ENCODE measurements around the gene CDH23.

The CDH23 gene

DNA sequence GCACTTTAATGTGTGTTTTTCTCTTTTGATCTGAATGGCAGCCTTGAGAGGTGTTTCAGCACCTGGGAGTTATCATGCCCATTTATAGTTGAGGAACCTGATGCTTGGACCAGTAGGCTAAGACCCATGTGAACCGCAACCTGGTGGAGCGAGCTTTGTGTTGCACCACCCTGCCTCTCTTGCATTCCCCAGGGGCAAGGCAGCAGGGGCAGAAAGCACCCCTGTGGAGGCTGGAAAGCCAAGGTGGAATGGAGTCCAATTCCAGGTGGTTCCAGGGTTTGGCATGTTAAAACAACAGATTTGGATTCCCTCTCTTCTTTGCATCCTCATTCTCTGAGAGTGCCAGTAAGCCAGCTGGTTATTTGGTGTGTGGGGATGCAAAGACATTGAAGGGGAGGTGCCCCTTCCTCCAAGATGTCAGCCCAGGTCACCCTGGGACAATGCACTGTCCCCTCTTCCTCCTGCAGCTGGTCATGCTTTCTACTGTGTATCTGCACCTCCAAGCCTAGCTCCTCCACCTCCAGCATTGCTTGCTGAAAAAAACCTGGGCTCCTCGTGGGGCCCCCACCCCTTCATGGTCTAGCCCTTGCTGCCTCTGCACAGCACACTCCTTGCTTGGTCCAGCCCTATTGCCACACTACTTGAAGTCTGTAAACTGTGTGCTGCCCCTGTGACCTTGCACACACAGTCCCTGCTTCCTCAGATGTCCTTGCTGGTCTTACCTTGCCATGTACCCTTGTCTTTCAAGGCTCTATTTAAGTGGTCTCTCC lies 5.6 kb upstream of the CDH23 start:
- no peaks in the 10 kb centered on the region for H3K4me1 ChIP-seq
- H3K9me3 ChIP-seq, result no peaks in the 10 kb centered on the region
- H3K4me3 ChIP-seq, result no peak overlapping the region
- DNase-seq (ENCODE audit: low spot score in 2 of 2), result no peak
- peaks cover 14% of the 10 kb centered on the region for H3K27me3 ChIP-seq (ENCODE audit: low read depth)
- no peaks in the 10 kb centered on the region for H3K36me3 ChIP-seq (replicated peaks)
- in situ Hi-C loops (cut with MboI; ENCODE audit: low sequenced_read_pairs), result no loop called here

DNA sequence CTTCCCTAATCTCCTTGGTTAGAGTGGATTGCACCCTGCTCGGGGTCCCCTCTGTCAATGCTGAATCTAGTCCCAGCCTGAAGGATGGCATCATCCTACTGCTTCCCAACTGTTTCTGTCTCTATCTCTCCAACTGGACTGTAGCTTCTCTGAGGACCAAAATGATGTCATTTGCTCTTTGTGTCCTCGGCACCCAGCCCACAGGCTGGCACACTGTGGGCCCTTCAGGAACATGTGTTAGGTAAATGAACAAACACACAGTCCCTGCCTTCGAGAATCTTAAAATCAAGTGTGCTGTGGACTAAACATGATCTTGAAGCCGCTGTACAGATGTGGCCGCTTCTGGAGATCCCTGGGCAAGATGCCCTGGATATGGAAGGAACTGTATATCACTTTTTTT lies 5.0 kb upstream of the CDH23 start:
- H3K4me3 ChIP-seq, result no peak overlapping the region
- DNase-seq (ENCODE audit: low spot score in 2 of 2), result no peak
- H3K36me3 ChIP-seq (replicated peaks), result no peaks in the 10 kb centered on the region
- H3K4me1 ChIP-seq, result no peaks in the 10 kb centered on the region
- in situ Hi-C loops (cut with MboI; ENCODE audit: low sequenced_read_pairs), result no loop called here
- peaks cover 14% of the 10 kb centered on the region for H3K27me3 ChIP-seq (ENCODE audit: low read depth)
- H3K9me3 ChIP-seq, result no peaks in the 10 kb centered on the region

DNA sequence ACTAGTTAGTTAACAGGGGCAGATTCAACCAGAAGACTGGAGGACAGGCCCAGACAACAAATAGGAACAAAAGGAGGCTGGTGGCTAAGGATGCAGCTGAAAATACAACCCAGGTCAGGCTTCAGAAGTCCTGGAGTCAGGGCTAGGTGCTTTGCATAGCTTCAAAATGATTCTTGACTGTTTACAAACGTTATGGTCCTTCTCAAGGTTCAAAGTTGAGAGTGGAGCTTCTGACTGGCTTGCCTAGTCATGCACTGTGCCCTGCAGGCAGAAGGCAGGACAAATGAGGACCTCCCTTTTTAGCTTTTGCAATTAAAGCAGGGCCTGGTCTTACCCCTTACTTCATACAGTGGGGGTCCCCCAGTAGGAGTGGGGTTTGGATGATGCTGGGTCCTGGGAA lies 4.4 kb upstream of the CDH23 start:
- Histone ChIP-seq H3K36me3 (replicated peaks) (no peaks in the 10 kb centered on the region), H3K27me3 (ENCODE audit: low read depth) (peaks cover 16% of the 10 kb centered on the region), H3K4me1 (no peaks in the 10 kb centered on the region), H3K9me3 (no peaks in the 10 kb centered on the region), H3K4me3 (no peak overlapping the region)
- in situ Hi-C loops (cut with MboI; ENCODE audit: low sequenced_read_pairs), result no loop called here
- no peak for DNase-seq (ENCODE audit: low spot score in 2 of 2)

DNA sequence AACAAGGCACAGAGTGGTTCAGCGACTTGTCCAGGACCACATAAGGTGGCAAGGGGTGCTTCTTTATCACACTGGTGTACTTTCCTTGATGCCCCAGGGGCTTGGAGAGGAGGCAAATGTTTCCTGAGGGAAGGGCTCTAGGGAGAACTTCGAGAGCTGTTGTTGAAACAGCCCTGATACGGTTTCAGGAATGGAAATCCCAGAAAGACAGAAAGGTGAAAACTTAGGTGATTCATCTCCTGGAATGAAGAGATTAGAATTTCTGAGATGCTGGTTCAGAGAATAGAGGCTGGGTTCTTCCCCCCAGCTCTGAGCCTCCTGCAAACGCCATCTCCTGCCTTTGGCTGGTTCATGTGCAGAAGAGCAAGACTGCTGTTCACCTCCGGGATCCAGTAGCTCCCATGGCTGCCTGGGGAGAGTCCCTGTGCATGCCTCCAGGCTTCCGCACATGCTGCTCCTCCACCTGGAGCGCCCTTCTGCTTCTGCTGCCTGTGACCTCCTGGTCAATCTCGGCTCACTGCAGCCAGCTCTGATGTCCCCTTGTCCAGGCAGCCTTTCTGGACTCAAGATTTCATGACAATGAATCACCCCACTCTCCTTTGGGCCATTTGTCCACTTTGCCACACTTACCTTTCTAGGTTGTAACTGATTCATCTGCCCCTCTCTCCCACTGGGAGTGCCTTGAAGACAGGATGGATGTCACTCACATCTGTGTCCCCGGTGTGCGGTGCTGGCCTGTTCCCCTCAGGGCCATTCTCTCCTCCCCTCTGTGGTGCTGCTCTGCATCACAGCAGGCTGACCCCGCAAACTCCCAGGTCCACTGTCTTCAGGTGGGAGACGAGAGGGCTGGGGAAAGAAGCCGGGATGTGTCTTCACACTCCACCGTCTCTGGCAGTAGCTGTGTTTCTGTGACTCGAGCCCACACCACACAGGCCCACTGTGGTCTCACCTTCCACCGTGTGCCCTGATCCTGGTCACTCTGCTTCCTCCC lies 3.6 kb upstream of the CDH23 start:
- no peaks in the 10 kb centered on the region for H3K4me1 ChIP-seq
- no peaks in the 10 kb centered on the region for H3K36me3 ChIP-seq (replicated peaks)
- H3K9me3 ChIP-seq, result no peaks in the 10 kb centered on the region
- no peak for DNase-seq (ENCODE audit: low spot score in 2 of 2)
- in situ Hi-C loops (cut with MboI; ENCODE audit: low sequenced_read_pairs), result no loop called here
- peaks cover 24% of the 10 kb centered on the region for H3K27me3 ChIP-seq (ENCODE audit: low read depth)
- no peak overlapping the region for H3K4me3 ChIP-seq

DNA sequence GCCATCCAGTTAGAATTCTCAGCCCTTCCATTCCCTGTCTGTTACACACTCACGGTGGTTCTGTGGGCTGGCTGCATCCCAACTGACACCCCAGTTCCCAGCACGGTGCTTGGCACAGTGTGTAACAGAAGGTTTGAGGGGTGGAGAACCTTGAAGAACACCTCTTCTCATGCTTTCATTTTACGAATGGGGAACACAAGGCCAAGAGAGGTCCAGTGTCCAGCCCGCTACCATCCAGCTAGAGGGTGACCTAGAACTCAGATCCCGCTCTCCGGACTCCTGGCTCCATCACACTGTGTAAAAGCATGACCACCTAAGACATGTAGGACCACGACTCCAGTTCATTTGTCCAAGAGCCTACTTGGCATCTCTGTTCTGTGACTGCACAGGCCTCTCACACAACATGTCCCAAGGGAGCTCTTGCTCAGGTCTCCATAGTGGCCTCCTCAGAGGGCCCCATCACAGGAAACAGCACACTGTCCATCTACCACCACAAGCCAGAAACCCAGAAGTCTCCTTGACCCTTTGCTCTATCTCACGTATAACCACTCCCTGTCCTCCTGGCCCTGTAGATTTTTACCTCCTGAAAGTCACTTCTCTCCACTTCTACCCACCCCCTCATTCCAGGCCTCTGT lies 2.8 kb upstream of the CDH23 start:
- Histone ChIP-seq H3K36me3 (replicated peaks) (no peaks in the 10 kb centered on the region), H3K4me3 (no peak overlapping the region), H3K27me3 (ENCODE audit: low read depth) (peaks cover 26% of the 10 kb centered on the region), H3K9me3 (no peaks in the 10 kb centered on the region), H3K4me1 (no peaks in the 10 kb centered on the region)
- in situ Hi-C loops (cut with MboI; ENCODE audit: low sequenced_read_pairs), result no loop called here
- no peak for DNase-seq (ENCODE audit: low spot score in 2 of 2)

DNA sequence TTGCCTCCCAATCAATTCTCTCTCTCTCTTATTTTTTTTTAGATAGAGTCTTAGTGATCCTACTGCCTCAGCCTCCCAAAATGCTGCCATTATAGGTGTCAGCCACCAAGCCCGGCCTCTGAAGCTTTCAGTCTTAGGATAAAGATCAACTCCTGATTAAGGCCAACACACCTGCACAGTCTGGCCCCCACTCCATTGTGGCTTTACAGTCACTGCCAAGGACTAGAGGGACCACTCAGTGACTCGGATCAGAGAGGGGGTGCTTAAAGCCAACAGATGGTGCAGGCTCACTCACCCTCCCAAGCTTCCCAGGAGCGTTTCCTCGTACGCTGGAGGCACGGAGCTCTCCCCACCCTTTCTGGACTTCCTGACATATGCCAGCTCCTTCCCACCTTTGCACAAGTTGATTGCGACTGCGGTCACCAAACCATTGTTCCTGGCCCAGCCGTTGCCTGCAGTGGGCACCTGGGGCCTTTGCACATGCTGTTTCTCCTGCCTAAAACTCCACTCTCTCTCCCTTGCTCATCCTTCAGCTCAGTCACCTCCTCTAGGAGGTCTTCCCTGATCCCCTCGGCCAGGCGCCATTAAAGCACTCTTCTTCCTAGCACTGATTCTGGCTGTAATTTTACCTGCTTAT lies 1.7 kb upstream of the CDH23 start:
- H3K4me3 ChIP-seq, result no peak overlapping the region
- no peaks in the 10 kb centered on the region for H3K4me1 ChIP-seq
- H3K36me3 ChIP-seq (replicated peaks), result no peaks in the 10 kb centered on the region
- no peak for DNase-seq (ENCODE audit: low spot score in 2 of 2)
- H3K9me3 ChIP-seq, result no peaks in the 10 kb centered on the region
- in situ Hi-C loops (cut with MboI; ENCODE audit: low sequenced_read_pairs), result no loop called here
- H3K27me3 ChIP-seq (ENCODE audit: low read depth), result peaks cover 26% of the 10 kb centered on the region

DNA sequence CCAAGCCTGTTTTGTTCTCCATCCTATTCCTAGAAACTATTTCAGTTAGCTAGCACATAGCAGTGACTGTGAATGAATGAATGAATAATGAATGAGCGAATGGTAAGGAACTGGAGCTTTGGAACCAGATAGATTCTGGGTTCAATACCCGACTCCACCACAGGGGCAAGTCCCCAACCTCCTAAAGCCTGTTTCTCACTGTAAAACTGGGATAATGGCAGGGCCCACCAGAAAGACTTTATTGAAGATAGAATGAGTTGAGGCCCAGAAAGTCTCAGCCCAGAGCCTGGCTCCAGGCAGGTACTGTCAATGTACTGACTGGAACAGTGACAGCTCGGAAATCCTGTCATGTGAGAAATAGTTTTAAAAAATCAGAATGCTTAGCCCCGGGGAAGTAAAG lies 1.1 kb upstream of the CDH23 start:
- H3K27me3 ChIP-seq (ENCODE audit: low read depth), result peaks cover 26% of the 10 kb centered on the region
- no peak for DNase-seq (ENCODE audit: low spot score in 2 of 2)
- H3K9me3 ChIP-seq, result no peaks in the 10 kb centered on the region
- no peaks in the 10 kb centered on the region for H3K36me3 ChIP-seq (replicated peaks)
- in situ Hi-C loops (cut with MboI; ENCODE audit: low sequenced_read_pairs), result no loop called here
- H3K4me1 ChIP-seq, result no peaks in the 10 kb centered on the region
- H3K4me3 ChIP-seq, result no peak overlapping the region

DNA sequence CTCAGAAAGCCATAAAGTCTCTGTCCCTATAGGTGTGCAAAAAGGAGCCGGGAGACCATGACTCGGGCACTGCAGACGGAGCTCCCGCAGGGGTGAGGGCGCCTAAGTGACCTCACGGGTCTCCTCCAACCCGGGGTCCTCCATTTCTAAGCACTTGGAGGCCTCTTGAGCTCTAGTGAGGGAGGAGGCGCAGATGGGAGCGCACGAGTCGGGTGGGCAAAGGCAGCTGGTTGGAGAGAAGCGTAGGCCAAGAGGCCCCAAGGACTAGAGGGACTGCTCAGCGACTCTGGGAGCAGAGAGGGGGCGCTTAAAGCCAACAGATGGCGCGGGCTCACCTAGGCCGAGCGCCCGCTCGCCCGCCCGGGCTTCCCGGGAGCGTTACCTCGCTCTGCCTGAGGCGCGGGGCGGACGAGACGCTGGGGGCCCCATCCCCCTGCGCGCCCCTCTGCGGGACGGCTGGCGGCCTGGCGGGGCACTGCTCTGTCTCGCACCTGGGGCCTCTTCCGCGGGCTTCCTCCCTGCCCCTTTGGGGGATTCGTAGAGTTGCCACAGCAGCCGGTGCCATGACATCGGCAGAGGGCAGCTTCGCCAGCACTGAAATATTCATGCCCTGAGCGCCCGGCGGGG lies 523 bp upstream of the CDH23 start:
- Histone ChIP-seq H3K4me3 (peak overlapping the region; percentile 32), H3K36me3 (replicated peaks) (no peaks in the 10 kb centered on the region), H3K27me3 (ENCODE audit: low read depth) (peaks cover 22% of the 10 kb centered on the region), H3K4me1 (no peaks in the 10 kb centered on the region), H3K9me3 (no peaks in the 10 kb centered on the region)
- in situ Hi-C loops (cut with MboI; ENCODE audit: low sequenced_read_pairs), result no loop called here
- peak; percentile 51 to 66 for DNase-seq (ENCODE audit: low spot score in 2 of 2)

DNA sequence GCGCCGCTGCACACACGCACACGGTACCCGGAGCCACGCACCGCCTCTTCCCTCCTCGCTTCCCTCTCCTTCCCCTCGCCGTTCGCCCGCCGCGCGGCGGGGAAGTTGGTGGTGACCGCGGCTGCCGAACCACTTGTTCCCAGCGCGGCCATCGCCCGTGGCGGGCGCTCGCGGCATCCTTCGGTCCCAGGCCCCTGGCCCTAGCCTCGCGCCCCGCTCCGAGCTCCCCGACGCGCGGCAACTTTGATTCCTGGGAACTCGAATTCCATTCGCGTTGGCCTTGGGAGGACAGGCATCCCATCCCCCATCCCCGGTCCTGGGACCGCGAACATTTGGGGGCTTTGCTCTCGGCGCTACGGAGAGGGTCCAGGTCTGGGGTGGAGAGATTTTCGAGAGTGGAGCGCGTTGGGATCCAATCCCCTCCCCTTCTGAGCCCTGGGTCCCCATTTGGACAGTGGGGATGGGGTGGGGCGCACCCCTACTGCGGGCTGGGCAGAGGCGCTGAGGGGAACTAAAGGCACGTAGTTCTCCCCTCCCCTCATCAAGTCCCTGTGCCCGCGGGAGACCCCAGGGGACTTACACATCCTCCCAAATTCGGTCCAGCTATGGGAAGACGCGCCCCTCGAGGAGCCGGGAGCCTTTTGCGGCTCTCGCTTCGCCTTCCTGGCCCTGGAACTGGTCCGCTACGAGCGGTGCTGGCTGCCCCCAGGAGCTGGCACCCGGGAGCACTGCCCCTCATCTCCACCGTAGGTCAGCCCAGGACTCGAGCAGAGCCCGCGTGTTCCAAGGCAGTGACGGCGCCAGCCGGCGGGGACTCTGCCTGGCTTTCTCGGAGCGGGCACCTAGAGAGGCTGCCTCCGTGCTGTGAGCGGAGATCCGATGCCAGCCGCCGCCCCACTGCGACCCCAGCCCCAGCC lies 834 bp downstream of the CDH23 start:
- DNase-seq (ENCODE audit: low spot score in 2 of 2), result peak in 1 of 2 experiments; percentile 26
- in situ Hi-C loops (cut with MboI; ENCODE audit: low sequenced_read_pairs), result no loop called here

DNA sequence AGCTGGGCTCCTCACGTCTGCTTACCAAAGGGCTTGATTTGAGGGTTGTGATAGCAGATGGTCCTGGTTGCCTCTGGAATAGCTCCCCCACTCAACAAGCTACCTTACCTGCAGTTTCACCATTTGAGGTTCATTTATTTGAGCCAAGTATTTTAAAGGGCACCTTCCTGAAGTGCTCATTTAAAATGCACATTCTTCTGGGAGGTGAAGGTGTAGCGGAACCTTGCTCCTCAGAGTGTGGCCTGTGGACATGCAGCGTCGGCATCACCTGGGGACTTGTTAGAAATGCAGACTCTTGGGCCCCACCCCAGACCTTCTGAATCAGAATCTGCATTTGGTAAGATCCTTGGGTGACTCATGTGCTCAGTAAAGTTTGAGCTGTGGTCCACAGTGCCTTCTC lies 2.3 kb downstream of the CDH23 start:
- Histone ChIP-seq H3K9me3 (no peaks in the 10 kb centered on the region), H3K4me1 (no peaks in the 10 kb centered on the region), H3K27me3 (ENCODE audit: low read depth) (peaks cover 21% of the 10 kb centered on the region), H3K36me3 (replicated peaks) (no peaks in the 10 kb centered on the region), H3K4me3 (no peak overlapping the region)
- in situ Hi-C loops (cut with MboI; ENCODE audit: low sequenced_read_pairs), result no loop called here
- no peak for DNase-seq (ENCODE audit: low spot score in 2 of 2)

More for the DNA sequence above, 834 bp downstream of the CDH23 start:
- H3K27me3 ChIP-seq (ENCODE audit: low read depth), result peaks cover 21% of the 10 kb centered on the region
- no peaks in the 10 kb centered on the region for H3K9me3 ChIP-seq
- no peaks in the 10 kb centered on the region for H3K36me3 ChIP-seq (replicated peaks)
- peak overlapping the region; percentile 28 for H3K4me3 ChIP-seq
- no peaks in the 10 kb centered on the region for H3K4me1 ChIP-seq

DNA sequence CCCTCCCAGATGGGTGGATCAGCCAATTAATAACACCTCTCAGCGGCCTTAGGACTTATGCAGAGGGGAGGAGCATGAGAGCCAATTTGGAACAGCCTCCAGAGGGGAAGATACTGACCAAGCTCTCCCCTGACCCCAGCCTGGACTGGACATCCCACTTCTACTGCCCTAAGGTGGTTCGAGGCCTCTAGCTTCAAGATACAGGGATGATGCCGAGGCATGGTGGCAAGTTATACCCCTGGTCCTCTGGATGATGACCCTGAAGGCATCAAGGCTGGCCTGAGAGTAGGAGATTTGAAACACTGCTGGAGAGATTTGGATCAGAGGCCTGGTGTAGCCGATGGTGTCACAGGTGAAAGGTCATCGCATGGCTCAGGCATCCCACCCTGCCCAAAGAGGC lies 3.2 kb downstream of the CDH23 start:
- Histone ChIP-seq H3K4me1 (no peaks in the 10 kb centered on the region), H3K36me3 (replicated peaks) (no peaks in the 10 kb centered on the region), H3K27me3 (ENCODE audit: low read depth) (peaks cover 21% of the 10 kb centered on the region), H3K9me3 (no peaks in the 10 kb centered on the region), H3K4me3 (no peak overlapping the region)
- DNase-seq (ENCODE audit: low spot score in 2 of 2), result no peak
- in situ Hi-C loops (cut with MboI; ENCODE audit: low sequenced_read_pairs), result no loop called here

DNA sequence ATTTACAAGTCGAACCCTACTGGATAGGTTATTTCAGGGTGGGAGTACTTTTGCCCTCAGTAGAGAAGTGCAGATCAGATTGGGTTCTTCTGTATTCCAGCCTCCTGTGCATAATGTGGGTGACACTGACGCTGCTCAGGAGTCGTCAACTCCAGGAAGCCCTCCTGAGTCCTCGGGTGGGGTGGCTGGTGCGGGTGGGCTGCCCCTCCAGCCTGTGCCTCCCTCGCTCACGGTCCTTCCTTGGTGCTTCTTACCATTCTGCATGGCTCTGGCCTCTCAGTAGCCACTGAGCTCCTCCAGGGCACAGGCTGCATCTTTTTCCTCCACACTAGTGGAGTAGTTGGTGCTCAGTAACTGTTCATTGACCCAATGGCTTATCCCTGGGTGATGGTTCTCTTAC lies 4.3 kb downstream of the CDH23 start:
- H3K9me3 ChIP-seq, result no peaks in the 10 kb centered on the region
- in situ Hi-C loops (cut with MboI; ENCODE audit: low sequenced_read_pairs), result no loop called here
- H3K4me3 ChIP-seq, result no peak overlapping the region
- no peaks in the 10 kb centered on the region for H3K36me3 ChIP-seq (replicated peaks)
- no peak for DNase-seq (ENCODE audit: low spot score in 2 of 2)
- H3K4me1 ChIP-seq, result no peaks in the 10 kb centered on the region
- H3K27me3 ChIP-seq (ENCODE audit: low read depth), result peaks cover 21% of the 10 kb centered on the region

Data from HAP-1 (cell line).